Neural cell (in vitro differentiated cells): ENCODE measurements around the gene TNS1. TPM values are rescaled to one million over a fixed set of nuclear protein-coding genes. Genes with fewer than 3 reads are reported as not detected.

Source experiments
- H2AFZ ChIP-seq: fragments of 200-600, 300-800 bp; sonication (generic), shearing (Covaris generic); 2 replicates; pipeline ENCODE4 v1.6.0; 2014; ENCODE audit warnings: low read depth, mild to moderate bottlenecking, antibody characterized with exemption, low read length, moderate library complexity
- H3F3A ChIP-seq: fragments of 200-600 bp; shearing (Covaris generic); 2 replicates; pipeline ENCODE4 v1.6.1; 2016; ENCODE audit warnings: mild to moderate bottlenecking, moderate library complexity, mixed read lengths, antibody characterized with exemption, low read length; ENCODE audit not compliant: insufficient read depth, poor library complexity, severe bottlenecking
- H3K27ac ChIP-seq: fragments of 200-600, 300-800 bp; sonication (generic), shearing (Covaris generic); 2 replicates; pipeline ENCODE4 v1.5.1; 2014; ENCODE audit warnings: mild to moderate bottlenecking, low read length, moderate library complexity
- H3K27me3 ChIP-seq: fragments of 300-800, 200-600 bp; sonication (generic), shearing (Covaris generic); 2 replicates; pipeline ENCODE4 v1.6.0; 2014; ENCODE audit warnings: mild to moderate bottlenecking, low read depth, low read length, moderate library complexity; ENCODE audit not compliant: insufficient read depth
- H3K36me3 ChIP-seq: fragments of 300-800, 200-600 bp; sonication (generic), shearing (Covaris generic); 2 replicates; pipeline ENCODE4 v1.5.1; 2014; ENCODE audit warnings: mild to moderate bottlenecking, antibody characterized with exemption, low read length, moderate library complexity; ENCODE audit not compliant: insufficient read depth
- H3K4me2 ChIP-seq: fragments of 300-800, 200-600 bp; sonication (generic), shearing (Covaris generic); 2 replicates; pipeline ENCODE4 v1.6.0; 2014; ENCODE audit warnings: mild to moderate bottlenecking, low read length
- H3K4me3 ChIP-seq: fragments of 300-800, 200-600 bp; sonication (generic), shearing (Covaris generic); 2 replicates; pipeline ENCODE4 v1.5.1; 2014; ENCODE audit warnings: mild to moderate bottlenecking, low read length, moderate library complexity
- H3K79me2 ChIP-seq: fragments of 200-600 bp; shearing (Covaris generic); replicated peaks from 2 replicates; pipeline ENCODE4 v1.6.0; 2014; ENCODE audit warnings: mild to moderate bottlenecking, low read length, moderate library complexity; ENCODE audit not compliant: insufficient read depth
- H3K9ac ChIP-seq: fragments of 300-800, 200-600 bp; sonication (generic), shearing (Covaris generic); 2 replicates; pipeline ENCODE4 v1.6.1; 2016; ENCODE audit warnings: mild to moderate bottlenecking, low read length, mixed read lengths
- H3K9me2 ChIP-seq: fragments of 200-600 bp; shearing (Covaris generic); 2 replicates; pipeline ENCODE4 v1.6.1; 2016; ENCODE audit warnings: mild to moderate bottlenecking, low read length, mixed read lengths; ENCODE audit not compliant: insufficient read depth
- H3K9me3 ChIP-seq: fragments of 200-600, 300-800 bp; sonication (generic), shearing (Covaris generic); 2 replicates; pipeline ENCODE4 v1.6.1; 2016; ENCODE audit warnings: mild to moderate bottlenecking, mixed run types, low read length, moderate library complexity, mixed read lengths
- H4K20me1 ChIP-seq: fragments of 200-600 bp; shearing (Covaris generic); 2 replicates; pipeline ENCODE4 v1.6.1; 2016; ENCODE audit warnings: mild to moderate bottlenecking, mixed run types; ENCODE audit not compliant: insufficient read depth
- EP300 ChIP-seq: fragments of 450-650 bp; conservative IDR thresholded peaks from 2 replicates; pipeline ENCODE4 v1.6.1; 2014; ENCODE audit warnings: antibody characterized with exemption, mild to moderate bottlenecking, moderate library complexity; ENCODE audit not compliant: poor library complexity, severe bottlenecking
- EZH2 ChIP-seq: fragments of 200-600, 300-800 bp; shearing (Covaris generic), sonication (generic); IDR thresholded peaks from 2 replicates; pipeline ENCODE4 v1.6.1; 2014; ENCODE audit warnings: antibody characterized with exemption, low read length, borderline replicate concordance, mild to moderate bottlenecking; ENCODE audit not compliant: insufficient read depth, poor library complexity, severe bottlenecking
- MXI1 ChIP-seq: fragments of 450-650 bp; conservative IDR thresholded peaks from 2 replicates; pipeline ENCODE4 v1.6.1; 2014; ENCODE audit warnings: antibody characterized with exemption, mild to moderate bottlenecking; ENCODE audit not compliant: poor library complexity, severe bottlenecking
- POLR2AphosphoS5 ChIP-seq: IDR thresholded peaks from 2 replicates; pipeline ENCODE4 v1.6.1; 2012
- RAD21 ChIP-seq: fragments of 450-650 bp; conservative IDR thresholded peaks from 2 replicates; pipeline ENCODE4 v1.6.1; 2014; ENCODE audit warnings: antibody characterized with exemption, mild to moderate bottlenecking, moderate library complexity
- SMC3 ChIP-seq: fragments of 450-650 bp; conservative IDR thresholded peaks from 2 replicates; pipeline ENCODE4 v1.6.1; 2014; ENCODE audit warnings: antibody characterized with exemption, mild to moderate bottlenecking, moderate library complexity; ENCODE audit not compliant: poor library complexity
- TAF1 ChIP-seq: IDR thresholded peaks from 2 replicates; pipeline ENCODE4 v1.6.1; 2012; ENCODE audit warnings: low read depth
- polyA plus RNA-seq: library from polyadenylated mRNA; depleted of rRNA; stranded (reverse); fragments of >200 nt; gene quantifications from 2 replicates; pipeline ENCODE4 v1.2.3, GENCODE V29; 2014
- TF ChIP-seq, protein P1 (sequence below): IDR thresholded peaks from 2 replicates; pipeline ENCODE4 v1.6.1; 2012; ENCODE audit warnings: borderline replicate concordance
- TF ChIP-seq, protein P2 (sequence below): fragments of 450-650 bp; IDR thresholded peaks from 2 replicates; pipeline ENCODE4 v1.5.1; 2014; ENCODE audit warnings: antibody characterized with exemption, mild to moderate bottlenecking, moderate library complexity; ENCODE audit not compliant: poor library complexity, severe bottlenecking

Gene TNS1
- polyA plus RNA-seq, 1 donor from 2014 or later, result 1.5 TPM

DNA sequence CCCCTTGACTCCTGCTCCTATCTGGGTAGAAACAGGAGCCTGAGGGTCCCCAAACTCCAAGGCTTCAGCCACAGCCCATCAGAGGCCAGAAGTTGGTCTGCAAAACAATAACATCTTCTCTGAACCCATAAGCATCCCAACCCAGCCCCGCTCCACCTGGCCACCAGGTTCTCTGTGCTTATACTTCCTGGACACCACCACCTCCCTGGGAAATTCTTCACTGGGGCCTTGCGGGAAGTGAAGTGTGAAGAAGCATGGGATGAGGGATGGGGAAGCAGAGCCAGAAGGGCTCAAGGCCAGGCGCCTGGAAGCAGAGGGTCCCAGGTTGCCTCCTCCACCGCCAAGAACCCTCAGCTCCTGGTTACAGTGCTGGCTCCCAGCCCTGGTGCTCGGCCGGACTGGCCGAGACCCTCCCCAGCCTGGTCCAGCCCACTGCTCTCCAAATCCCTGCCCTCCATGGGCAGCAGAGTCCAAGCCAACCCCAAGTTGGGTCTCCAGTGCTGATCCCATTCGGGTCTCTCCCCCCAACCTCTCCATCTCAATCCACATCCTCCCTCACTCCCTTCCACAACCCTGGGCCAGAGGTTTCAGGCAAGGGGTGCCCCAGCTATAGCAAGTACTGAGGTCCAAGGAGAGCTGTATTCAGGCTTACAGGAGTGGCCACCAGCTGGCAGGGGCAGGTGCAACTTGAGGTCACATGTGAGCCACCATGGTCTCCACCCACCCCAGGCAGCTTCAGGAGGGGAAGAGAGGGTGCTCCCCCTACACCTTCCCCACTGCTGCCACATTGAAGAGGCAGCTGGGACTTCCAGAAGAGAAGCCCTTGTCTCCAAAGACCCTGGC, 60.7 kb downstream of the TNS1 start:
- H3F3A ChIP-seq, result no peaks in the 10 kb centered on the region
- no peaks in the 10 kb centered on the region for H3K9me2 ChIP-seq
- TF ChIP-seq SMC3 (no peak), POLR2AphosphoS5 (no peak), RAD21 (no peak), TAF1 (no peak), MXI1 (no peak), EZH2 (no peak), EP300 (no peak)
- TF ChIP-seq, protein P1, sequence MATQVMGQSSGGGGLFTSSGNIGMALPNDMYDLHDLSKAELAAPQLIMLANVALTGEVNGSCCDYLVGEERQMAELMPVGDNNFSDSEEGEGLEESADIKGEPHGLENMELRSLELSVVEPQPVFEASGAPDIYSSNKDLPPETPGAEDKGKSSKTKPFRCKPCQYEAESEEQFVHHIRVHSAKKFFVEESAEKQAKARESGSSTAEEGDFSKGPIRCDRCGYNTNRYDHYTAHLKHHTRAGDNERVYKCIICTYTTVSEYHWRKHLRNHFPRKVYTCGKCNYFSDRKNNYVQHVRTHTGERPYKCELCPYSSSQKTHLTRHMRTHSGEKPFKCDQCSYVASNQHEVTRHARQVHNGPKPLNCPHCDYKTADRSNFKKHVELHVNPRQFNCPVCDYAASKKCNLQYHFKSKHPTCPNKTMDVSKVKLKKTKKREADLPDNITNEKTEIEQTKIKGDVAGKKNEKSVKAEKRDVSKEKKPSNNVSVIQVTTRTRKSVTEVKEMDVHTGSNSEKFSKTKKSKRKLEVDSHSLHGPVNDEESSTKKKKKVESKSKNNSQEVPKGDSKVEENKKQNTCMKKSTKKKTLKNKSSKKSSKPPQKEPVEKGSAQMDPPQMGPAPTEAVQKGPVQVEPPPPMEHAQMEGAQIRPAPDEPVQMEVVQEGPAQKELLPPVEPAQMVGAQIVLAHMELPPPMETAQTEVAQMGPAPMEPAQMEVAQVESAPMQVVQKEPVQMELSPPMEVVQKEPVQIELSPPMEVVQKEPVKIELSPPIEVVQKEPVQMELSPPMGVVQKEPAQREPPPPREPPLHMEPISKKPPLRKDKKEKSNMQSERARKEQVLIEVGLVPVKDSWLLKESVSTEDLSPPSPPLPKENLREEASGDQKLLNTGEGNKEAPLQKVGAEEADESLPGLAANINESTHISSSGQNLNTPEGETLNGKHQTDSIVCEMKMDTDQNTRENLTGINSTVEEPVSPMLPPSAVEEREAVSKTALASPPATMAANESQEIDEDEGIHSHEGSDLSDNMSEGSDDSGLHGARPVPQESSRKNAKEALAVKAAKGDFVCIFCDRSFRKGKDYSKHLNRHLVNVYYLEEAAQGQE, result no peak
- TF ChIP-seq, protein P2, sequence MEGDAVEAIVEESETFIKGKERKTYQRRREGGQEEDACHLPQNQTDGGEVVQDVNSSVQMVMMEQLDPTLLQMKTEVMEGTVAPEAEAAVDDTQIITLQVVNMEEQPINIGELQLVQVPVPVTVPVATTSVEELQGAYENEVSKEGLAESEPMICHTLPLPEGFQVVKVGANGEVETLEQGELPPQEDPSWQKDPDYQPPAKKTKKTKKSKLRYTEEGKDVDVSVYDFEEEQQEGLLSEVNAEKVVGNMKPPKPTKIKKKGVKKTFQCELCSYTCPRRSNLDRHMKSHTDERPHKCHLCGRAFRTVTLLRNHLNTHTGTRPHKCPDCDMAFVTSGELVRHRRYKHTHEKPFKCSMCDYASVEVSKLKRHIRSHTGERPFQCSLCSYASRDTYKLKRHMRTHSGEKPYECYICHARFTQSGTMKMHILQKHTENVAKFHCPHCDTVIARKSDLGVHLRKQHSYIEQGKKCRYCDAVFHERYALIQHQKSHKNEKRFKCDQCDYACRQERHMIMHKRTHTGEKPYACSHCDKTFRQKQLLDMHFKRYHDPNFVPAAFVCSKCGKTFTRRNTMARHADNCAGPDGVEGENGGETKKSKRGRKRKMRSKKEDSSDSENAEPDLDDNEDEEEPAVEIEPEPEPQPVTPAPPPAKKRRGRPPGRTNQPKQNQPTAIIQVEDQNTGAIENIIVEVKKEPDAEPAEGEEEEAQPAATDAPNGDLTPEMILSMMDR, result no peak
- H3K36me3 ChIP-seq, result no peaks in the 10 kb centered on the region
- no peaks in the 10 kb centered on the region for H3K27me3 ChIP-seq
- no peaks in the 10 kb centered on the region for H3K9me3 ChIP-seq
- H3K79me2 ChIP-seq, result no peaks in the 10 kb centered on the region
- H3K4me2 ChIP-seq, result no peak overlapping the region
- no peak overlapping the region for H3K9ac ChIP-seq
- no peak overlapping the region for H2AFZ ChIP-seq
- no peaks in the 10 kb centered on the region for H4K20me1 ChIP-seq
- H3K4me3 ChIP-seq, result no peak overlapping the region
- no peak overlapping the region for H3K27ac ChIP-seq

DNA sequence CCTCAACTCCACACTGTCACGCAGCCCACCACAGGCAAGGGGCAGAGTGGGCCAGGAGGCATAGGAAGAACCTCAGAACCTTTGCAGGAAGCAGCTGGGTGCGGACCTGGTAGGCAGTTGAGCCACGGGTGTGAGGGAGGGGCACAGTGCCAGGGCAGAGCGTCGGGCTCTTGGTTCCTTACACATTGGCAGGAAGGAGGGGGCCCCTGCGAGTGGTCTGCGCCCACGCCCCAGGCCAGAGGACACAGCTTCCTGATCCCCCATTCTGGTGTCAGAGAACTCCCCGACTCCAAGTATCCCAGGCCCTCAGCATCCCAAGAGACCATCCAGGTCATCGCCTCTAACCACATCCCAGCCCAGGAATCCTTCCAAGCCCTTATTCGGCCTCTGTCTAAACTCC, 61.5 kb downstream of the TNS1 start:
- H3K27me3 ChIP-seq, result no peaks in the 10 kb centered on the region
- no peaks in the 10 kb centered on the region for H3F3A ChIP-seq
- H3K36me3 ChIP-seq, result no peaks in the 10 kb centered on the region
- no peaks in the 10 kb centered on the region for H4K20me1 ChIP-seq
- no peaks in the 10 kb centered on the region for H3K9me2 ChIP-seq
- H3K27ac ChIP-seq, result no peak overlapping the region
- H3K9ac ChIP-seq, result no peak overlapping the region
- no peak overlapping the region for H3K4me3 ChIP-seq
- H3K9me3 ChIP-seq, result no peaks in the 10 kb centered on the region
- no peaks in the 10 kb centered on the region for H3K79me2 ChIP-seq
- H3K4me2 ChIP-seq, result no peak overlapping the region
- H2AFZ ChIP-seq, result no peak overlapping the region
- TF ChIP-seq EP300, result no peak
- TF ChIP-seq POLR2AphosphoS5, result no peak
- TF ChIP-seq MXI1, result no peak
- TF ChIP-seq, protein P2, result no peak
- TF ChIP-seq SMC3, result no peak
- TF ChIP-seq TAF1, result no peak
- no peak for TF ChIP-seq RAD21
- TF ChIP-seq, protein P1, result no peak
- no peak for TF ChIP-seq EZH2
